Neural cell (in vitro differentiated cells): Measurements from ENCODE around the gene TLCD2.

Source experiments
- CTCF ChIP-seq: fragments of 450-650 bp; IDR thresholded peaks from 2 replicates; pipeline ENCODE4 v1.5.1; 2014; ENCODE audit warnings: antibody characterized with exemption, mild to moderate bottlenecking, moderate library complexity; ENCODE audit not compliant: poor library complexity, severe bottlenecking
- EP300 ChIP-seq: fragments of 450-650 bp; conservative IDR thresholded peaks from 2 replicates; pipeline ENCODE4 v1.6.1; 2014; ENCODE audit warnings: antibody characterized with exemption, mild to moderate bottlenecking, moderate library complexity; ENCODE audit not compliant: poor library complexity, severe bottlenecking

DNA sequence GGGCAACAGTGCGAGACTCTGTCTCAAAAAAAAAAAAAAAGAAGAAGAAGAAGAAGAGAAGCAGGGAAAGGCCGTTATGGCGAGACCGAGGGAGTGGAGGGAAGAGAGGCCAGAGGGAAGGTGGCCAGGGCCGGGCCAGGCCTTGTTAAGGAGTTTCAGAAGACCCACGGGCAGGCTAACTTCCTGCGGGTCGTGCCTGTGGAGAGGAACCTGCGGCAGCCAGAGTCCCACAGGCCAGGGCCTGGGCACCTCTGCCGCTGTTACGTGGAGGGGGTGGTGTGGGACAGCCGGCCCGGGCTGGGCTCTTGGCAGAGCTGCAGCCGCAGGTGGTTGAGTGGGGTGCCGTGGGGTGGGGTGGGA, 19.8 kb upstream of the TLCD2 start:
- TF ChIP-seq CTCF (no peak), EP300 (no peak)
